Left cardiac atrium (tissue), 4 donors: Measurements from ENCODE around the gene NXN. TPM values are rescaled to one million over a fixed set of nuclear protein-coding genes. Genes with fewer than 3 reads are reported as not detected.

Experiments
- ATAC-seq, 2 donors: fragments of 200-7000 bp; cut with Tn5 transposase; one replicate each; pipeline ENCODE4 v1.9.1; 2020; ENCODE audit warnings: mild to moderate bottlenecking in 2 of 2, moderate library complexity in 2 of 2
- DNase-seq: peaks from one replicate; pipeline ENCODE4 v3.0.0-alpha.2; 2020
- intact Hi-C, 2 donors: fragments of 100-400 bp; cut with DNase I; formaldehyde crosslinking; loops; one replicate each; pipeline versions ENCODE4 v1.14.1 to v1.15.1; 2022 to 2023
- long read RNA-seq: library from polyadenylated mRNA; unstranded; transcript quantifications from one replicate; pipeline ENCODE4 v2.0.0, GENCODE V29; 2021
- total RNA-seq, 2 donors: library from RNA; stranded (reverse); fragmentation: NEBNext Ultra II Directional; extraction: Animal tissue kit (Norgen Biotek cat#: 25700); gene quantifications; one replicate each; pipeline ENCODE4 v1.2.1, GENCODE V29; 2021
- donor health status: DM: no; HTN: yes; CAD: no.
- donor health status: DM: no; HTN: yes; CAD: no; lungs with severe emphysema.
- donor health status: DM: yes; HTN: yes; CAD: no.
- donor health status: Dilated cardiomyopathy.

NXN gene
- total RNA-seq: 10 to 100 TPM; 16.7 to 20.8 TPM
- long read RNA-seq, partial matches to known transcripts: 12 of 12 reads
- long read RNA-seq, other reads (novel, unspliced or antisense): 0 of 12 reads

- DNase-seq: peak; percentile 88
- intact Hi-C loops: loop anchor here (2.0 to 5.0 kb wide), 4 partner anchors 97 to 197 kb away; partner anchors contain the start of genes GLOD4 (in 1 of the 2) and MRM3 (in 1 of the 2)
- ATAC-seq: peak; percentile 95 to 98
Measured at GRCh38 chr17:979539-980405, at the start of gene NXN. TSS of gene NXN (minus strand) at chr17:979776.

DNA sequence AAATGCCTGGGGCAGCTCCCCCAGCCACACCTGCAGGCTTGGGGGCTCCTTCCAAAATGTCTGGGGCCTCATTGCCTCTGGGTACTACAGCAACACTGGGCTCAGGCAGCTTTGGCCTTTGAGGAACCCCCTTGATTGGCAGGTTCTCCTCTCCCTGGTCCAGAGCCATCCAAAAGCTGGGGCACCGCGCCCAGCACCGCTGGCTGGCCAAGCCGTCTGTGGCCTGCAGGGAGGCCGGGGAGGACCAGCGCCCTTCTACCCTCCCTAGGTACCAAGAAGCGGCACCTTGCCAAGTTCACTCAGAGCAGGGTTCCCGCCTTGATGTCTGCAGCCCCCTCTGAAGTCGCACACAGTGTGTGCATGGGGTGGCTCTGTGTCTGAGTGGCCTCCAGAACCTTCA is 47.5 kb upstream of the NXN start:
- no peak for DNase-seq
- ATAC-seq: no peak
- intact Hi-C loops: no loop called here

GRCh38 chr17:1026599-1026975 is 47.0 kb upstream of the NXN start:
- ATAC-seq (no peak), DNase-seq (no peak)
- intact Hi-C loops: no loop called here

DNA sequence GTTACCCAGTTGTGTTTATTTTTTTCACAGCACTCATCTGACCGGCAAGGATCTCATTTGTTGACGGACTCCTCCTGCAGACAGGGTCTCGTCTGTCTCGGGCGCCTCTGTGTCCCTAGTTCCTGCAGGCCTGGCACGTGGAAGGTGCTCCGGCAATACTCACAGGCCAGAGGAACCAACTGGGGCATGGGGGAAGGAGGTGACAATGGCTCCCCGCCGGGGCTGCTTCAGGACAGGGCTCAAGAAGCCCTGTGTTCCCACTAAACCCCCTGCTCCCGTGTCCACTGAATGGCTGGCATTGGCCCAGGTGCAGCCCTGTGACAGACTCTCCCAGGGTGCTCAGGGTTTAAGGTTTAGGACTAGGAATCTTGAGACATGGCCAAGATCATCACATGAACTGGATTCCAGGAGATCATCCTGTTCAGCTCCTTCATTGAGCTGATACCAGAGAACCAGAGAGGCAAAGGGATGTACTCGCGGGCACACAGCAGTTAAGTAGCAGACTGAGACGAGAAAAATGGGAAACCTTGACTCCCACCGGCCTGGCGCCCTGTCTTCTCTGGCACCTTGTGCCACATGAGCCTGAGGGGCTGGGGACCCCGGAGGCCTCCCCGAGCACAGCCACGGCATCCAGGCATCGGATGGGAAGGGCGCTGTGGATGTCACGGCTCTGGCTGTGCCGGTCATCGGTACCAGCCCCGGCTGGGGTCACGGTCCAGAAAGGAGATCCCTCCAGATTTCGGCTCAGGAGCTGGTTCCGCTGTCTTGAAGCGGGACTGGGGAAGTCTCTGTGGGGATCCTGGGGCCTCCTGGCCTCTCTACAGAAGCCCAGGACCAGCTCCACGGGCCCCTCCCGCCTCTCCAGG is 46.4 kb upstream of the NXN start:
- DNase-seq (no peak), ATAC-seq (no peak)
- intact Hi-C loops: no loop called here

GRCh38 chr17:1024076-1024475 is 44.5 kb upstream of the NXN start:
- intact Hi-C loops: no loop called here
- DNase-seq (no peak), ATAC-seq (no peak)

- ATAC-seq: peak; percentile 76 to 84
- intact Hi-C loops: no loop called here
- DNase-seq: peak; percentile 77
Measured at GRCh38 chr17:1022278-1023024, 42.9 kb upstream of the NXN start.

- intact Hi-C loops: no loop called here
- DNase-seq (no peak), ATAC-seq (no peak)
Measured at GRCh38 chr17:1021147-1021546, 41.6 kb upstream of the NXN start.

DNA sequence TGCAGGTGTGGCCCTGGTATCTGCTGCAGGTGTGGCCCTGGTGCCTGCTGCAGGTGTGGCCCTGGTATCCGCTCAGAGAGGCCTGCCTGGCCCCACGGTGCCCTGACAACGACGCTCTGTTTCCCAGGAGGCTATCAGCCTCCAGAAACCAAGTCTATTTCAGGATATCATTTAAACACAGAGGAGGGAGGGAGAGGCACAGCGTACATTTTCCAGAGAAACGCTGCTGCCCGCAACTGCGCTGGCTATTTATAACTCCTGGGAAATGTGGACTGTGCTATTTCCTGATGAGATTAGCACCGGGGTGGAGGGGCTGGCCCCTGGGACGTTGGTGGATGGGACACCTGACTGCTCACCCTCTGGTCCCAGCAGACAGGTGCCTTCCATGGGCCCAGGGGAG is 39.9 kb upstream of the NXN start:
- intact Hi-C loops: no loop called here
- peak; percentile 62 to 67 for ATAC-seq
- peak; percentile 58 for DNase-seq

DNA sequence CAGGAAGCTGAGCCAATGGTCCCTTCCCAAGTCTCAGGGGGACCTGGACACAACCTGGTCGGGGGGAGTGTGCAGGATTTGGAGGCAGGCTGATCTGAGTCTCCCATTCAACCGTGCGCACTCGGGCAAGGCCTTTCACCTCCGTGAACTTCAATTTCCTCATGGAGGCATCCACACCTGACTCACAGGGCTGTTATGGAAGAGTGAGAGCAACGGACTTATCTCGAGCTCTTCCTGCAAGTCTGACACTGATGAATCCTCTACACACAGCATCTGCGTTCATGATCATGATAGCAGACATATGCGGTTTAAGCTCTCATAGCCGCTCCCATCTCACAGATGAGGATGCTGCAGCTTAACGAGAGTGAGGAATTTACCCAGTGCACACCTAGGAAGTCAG is 39.0 kb upstream of the NXN start:
- ATAC-seq: no peak
- no peak for DNase-seq
- intact Hi-C loops: no loop called here

DNA sequence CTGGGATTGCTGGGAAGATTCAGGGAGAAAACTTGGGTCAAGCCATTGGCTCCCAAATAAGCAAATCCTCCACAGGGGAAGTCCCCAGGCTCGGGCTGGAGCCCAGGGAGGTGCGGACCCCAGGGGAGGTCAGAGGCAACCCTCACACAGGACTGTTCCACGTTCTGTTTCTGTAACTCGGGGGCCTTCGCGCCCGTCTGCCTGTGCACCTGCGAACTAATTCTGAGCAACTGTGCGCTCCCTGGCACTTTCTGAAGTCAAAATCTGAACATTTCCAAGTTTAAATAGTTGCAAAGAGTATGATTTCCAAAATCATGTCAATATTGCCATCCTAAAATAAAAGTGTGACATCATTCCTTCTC is 34.1 kb upstream of the NXN start:
- ATAC-seq (no peak), DNase-seq (no peak)
- intact Hi-C loops: no loop called here

DNA sequence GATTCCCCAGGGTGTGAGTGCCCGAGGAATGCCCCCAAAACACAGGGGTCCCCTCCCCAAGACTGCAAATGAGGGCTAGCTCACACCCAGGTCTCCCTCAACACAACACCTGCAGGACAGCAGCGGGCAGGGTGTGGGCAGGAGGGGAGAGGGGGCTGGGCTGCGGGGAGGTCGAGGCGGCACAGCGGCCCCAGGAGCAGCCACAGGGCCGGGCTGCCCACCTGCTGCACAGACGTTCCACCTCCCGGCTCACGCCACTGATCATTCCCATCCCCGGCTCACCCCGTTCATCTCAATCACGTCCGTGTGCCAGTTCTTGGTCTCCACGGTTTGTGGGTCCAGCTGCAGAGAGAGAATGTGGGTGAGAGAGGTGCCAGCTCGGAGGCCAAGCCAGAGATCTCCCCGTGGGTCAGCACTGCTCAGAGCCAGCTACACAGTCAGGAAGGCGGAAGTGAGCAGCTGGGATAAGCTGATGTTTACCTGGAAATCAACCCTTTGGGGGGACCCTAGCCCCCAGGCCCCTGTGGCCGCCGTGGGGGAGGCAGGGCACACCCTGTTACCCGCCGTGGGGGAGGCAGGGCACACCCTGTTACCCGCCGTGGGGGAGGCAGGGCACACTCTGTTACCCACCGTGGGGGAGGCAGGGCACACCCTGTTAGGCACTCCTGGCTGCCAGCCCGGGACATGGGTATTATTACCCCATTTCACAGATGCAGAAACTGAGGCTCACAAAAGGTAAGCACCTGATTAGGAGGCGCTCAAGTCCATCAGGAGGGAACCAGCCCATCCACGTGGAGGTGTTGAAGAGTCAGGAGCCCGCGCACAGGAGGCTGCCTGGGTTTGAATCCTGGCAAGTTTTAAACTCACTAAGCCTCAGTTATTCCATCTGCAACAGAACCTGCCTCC is 33.5 kb upstream of the NXN start:
- ATAC-seq (no peak), DNase-seq (no peak)
- intact Hi-C loops: no loop called here

DNA sequence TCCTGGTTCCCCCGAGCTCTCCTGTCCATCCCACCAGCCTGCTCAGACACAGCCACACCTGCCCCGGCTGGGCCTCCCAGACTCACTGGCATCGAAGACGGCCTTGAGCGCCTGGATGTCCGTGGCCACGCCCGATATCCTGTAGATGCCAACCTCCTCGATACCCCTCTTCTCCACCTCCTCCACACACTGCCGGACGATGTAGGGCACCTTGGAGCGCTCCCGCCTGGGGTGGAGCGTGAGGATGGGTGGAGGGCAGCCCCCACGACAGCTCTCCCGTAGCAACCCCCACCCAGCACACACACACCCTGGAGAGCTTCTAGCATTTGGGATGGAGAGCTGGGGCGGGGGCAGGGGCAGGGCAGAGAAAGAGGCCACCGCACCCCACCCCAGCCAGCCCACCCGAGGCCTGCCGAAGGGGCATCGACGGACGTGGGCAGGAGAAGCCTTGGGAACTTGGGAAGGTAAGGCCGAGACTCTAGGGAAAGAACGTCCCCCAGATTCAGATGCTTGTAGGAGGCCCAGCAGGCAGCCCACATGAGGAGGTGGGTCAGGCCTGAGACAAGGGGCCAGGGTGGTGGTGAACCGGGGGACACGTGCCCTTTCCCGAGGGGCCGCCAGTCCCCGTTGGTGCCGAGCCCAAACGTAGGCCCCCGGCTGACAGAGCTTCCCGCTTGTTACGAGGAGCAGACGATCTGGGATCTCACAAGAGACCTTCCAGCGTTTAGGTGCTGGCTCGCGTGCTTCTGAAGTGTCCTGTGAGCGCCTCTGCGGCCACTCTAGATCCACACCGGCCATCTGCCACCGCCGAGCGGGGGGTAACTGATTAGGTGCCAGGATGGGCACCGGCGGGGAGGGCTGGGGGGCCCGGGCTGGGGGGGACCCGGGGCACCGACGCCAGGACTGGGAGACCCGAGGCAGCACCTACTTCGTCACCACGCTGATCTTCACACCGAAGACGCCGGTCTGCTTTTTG is 32.5 kb upstream of the NXN start:
- intact Hi-C loops: no loop called here
- DNase-seq (no peak), ATAC-seq (no peak)

GRCh38 chr17:1011138-1011537 is 31.6 kb upstream of the NXN start:
- no peak for DNase-seq
- ATAC-seq: no peak
- intact Hi-C loops: no loop called here

DNA sequence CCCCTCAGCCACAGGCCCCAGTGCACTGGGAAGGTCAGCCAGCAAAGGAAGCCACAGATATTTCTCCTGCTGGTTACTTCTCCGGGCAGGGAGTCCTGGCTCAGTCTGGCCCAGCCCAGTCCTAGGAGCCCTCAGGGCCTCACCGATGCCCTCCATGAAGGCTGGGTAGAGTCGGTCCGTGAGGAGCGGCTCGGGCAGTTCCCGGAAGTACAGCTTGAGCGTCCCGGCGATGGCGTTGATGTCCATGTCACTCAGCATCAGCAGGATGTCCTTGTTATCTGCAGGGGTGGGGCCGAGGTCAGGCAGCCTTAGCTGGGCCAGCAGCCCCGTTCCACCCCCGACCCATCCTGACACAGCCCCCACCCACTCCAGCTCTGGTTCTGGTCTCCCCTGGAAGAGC is 31.0 kb upstream of the NXN start:
- ATAC-seq (no peak), DNase-seq (no peak)
- intact Hi-C loops: no loop called here

- ATAC-seq (no peak), DNase-seq (no peak)
- intact Hi-C loops: no loop called here
Measured at GRCh38 chr17:1010086-1010450, 30.5 kb upstream of the NXN start.

DNA sequence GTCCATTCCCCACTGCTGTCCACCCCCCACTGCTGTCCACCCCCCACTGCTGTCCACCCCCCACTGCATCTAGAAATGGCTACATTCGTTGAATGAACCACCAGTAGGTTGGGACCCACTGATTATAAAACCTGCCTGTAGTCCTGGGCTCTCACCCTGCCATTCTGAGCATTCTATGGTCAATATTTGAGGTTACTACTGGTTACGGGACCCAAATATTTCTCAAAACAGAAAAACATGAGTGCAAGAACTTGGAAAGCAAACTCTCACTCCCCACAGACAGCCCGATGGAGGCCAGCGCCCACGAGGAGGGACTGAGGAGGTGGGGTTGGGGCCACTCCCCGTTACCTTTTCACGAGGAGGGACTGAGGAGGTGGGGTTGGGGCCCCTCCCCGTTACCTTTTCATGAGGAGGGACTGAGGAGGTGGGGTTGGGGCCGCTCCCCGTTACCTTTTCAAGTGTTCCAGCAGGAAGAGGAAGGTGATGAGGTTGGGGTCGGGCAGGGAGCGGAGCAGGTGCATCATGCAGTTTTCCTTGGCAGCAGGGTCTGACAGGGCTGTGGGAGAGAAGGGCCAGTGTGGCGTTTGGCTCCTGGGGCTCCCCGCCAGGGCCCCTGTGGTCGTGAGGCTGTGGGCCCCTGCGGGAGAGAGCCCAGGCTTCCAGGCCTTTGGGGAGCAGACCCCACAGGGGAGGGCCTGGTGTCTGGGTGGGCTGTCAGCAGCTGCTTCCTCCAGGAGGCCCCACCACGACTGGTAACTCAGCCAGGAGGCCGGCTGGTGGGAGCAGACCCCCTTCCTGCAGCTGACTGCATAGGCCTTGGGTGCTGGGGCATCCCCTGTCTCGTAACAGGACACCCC is 29.9 kb upstream of the NXN start:
- intact Hi-C loops: no loop called here
- ATAC-seq (no peak), DNase-seq (no peak)
